ENCODE measurements around the gene LGALS3.

The LGALS3 gene

GRCh38 chr14:55129428-55130195 is 560 bp downstream of the LGALS3 start:
- H3K4me3 ChIP-seq (ENCODE audit: low read depth, low read length) = peak overlapping the region; percentile 75
- in situ Hi-C loops (cut with HindIII; ENCODE audit: low sequenced_read_pairs) = no loop called here
- DNase-seq (ENCODE audit: low read depth, low spot score) = peak; percentile 77
- TF ChIP-seq, protein P1, sequence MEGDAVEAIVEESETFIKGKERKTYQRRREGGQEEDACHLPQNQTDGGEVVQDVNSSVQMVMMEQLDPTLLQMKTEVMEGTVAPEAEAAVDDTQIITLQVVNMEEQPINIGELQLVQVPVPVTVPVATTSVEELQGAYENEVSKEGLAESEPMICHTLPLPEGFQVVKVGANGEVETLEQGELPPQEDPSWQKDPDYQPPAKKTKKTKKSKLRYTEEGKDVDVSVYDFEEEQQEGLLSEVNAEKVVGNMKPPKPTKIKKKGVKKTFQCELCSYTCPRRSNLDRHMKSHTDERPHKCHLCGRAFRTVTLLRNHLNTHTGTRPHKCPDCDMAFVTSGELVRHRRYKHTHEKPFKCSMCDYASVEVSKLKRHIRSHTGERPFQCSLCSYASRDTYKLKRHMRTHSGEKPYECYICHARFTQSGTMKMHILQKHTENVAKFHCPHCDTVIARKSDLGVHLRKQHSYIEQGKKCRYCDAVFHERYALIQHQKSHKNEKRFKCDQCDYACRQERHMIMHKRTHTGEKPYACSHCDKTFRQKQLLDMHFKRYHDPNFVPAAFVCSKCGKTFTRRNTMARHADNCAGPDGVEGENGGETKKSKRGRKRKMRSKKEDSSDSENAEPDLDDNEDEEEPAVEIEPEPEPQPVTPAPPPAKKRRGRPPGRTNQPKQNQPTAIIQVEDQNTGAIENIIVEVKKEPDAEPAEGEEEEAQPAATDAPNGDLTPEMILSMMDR (IDR thresholded peaks at IDR 0.05; ENCODE audit: low read depth, low read length) = no peak

- no peak for DNase-seq (ENCODE audit: low read depth, low spot score)
- in situ Hi-C loops (cut with HindIII; ENCODE audit: low sequenced_read_pairs) = no loop called here
- TF ChIP-seq, protein P1 (IDR thresholded peaks at IDR 0.05; ENCODE audit: low read depth, low read length) = no peak
- H3K4me3 ChIP-seq (ENCODE audit: low read depth, low read length) = peak overlapping the region; percentile 75
These were observed 1.1 kb downstream of the LGALS3 start for GRCh38 chr14:55130196-55130550.

- no peak for DNase-seq (ENCODE audit: low read depth, low spot score)
- no peak overlapping the region for H3K4me3 ChIP-seq (ENCODE audit: low read depth, low read length)
- in situ Hi-C loops (cut with HindIII; ENCODE audit: low sequenced_read_pairs) = no loop called here
- TF ChIP-seq, protein P1 (IDR thresholded peaks at IDR 0.05; ENCODE audit: low read depth, low read length) = no peak
These were observed 2.5 kb downstream of the LGALS3 start for GRCh38 chr14:55131370-55132137.

DNA sequence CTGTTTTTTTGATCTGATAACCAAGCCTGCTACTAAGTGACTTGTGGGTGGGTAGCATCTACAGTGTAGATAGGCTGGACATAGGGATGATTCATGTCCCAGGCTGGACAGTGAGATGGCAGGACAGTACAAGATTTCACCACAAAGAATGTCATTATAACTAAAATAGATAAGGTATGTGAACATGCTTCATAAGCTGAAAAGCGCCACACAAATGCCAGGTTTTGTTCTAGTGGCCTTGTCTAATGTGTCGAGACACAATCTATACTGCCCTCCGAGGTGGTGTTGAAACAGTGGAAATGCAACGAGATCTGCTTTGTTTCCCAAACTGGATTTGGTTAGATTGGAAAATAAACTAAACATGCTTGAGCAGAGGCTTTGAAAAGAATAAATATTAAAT is 4.4 kb downstream of the LGALS3 start:
- in situ Hi-C loops (cut with HindIII; ENCODE audit: low sequenced_read_pairs) = no loop called here
- TF ChIP-seq, protein P1 (IDR thresholded peaks at IDR 0.05; ENCODE audit: low read depth, low read length) = peak; percentile 28
- DNase-seq (ENCODE audit: low read depth, low spot score) = no peak
- no peak overlapping the region for H3K4me3 ChIP-seq (ENCODE audit: low read depth, low read length)

- TF ChIP-seq, protein P1 (IDR thresholded peaks at IDR 0.05; ENCODE audit: low read depth, low read length) = no peak
- peak; percentile 68 for DNase-seq (ENCODE audit: low read depth, low spot score)
- in situ Hi-C loops (cut with HindIII; ENCODE audit: low sequenced_read_pairs) = no loop called here
- no peak overlapping the region for H3K4me3 ChIP-seq (ENCODE audit: low read depth, low read length)
These were observed 7.2 kb downstream of the LGALS3 start for GRCh38 chr14:55136241-55136640.

DNA sequence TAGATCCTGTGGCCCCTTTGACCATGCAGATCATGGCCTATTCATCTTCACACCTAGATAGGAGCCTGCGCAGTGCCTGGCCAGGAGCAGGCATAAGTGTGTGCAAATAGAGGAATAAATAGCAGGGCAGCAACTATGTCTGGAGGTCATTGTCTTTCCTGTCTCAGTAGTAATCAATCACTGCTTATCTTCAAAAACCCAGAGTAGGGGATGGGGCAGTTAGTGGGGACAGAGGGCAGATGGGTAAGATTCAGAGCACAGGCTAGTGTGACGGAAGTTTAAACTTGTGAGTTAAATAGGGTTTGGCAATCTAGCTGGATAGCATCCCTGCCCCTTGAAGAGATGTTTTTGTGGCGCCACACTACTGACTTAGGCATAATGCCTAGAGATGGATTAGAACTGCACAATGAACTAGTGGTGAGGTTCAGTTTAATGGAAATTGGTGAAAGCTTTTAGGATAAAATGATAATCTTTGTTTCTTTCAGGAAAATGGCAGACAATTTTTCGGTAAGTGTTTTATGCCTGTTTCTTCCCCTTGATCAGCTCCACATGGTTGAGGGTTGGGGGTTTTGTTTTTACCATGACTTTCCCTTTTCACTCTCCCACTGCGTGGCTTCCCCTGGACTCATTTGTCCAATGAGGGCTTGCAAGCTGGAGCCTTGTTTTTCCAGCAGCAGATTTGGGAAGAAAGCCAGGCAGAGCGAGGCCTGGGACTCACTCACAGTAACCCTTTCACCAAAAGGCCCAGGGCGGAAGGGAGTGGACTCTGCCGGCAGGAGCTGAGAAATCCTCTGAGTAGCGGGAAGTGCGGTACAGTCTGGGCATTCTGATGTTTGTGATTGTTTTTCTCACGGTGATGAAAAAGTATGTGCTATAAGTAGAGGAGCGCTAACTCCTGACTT is 8.1 kb downstream of the LGALS3 start:
- peak; percentile 90 for DNase-seq (ENCODE audit: low read depth, low spot score)
- in situ Hi-C loops (cut with HindIII; ENCODE audit: low sequenced_read_pairs) = no loop called here
- no peak overlapping the region for H3K4me3 ChIP-seq (ENCODE audit: low read depth, low read length)
- TF ChIP-seq, protein P1 (IDR thresholded peaks at IDR 0.05; ENCODE audit: low read depth, low read length) = peak; percentile 25
